ENCODE results near the gene TSPAN9. TPM values are rescaled to one million over a fixed set of nuclear protein-coding genes. Genes with fewer than 3 reads are reported as not detected.

Gene TSPAN9
- total and polyA plus RNA-seq, 4 donors: 17.4 to 62.9 (median 34.2) TPM

- DNase-seq (ENCODE audit: low spot score): no peak
- H3K4me1 ChIP-seq (ENCODE audit: control insufficient read depth in 4 of 4, insufficient read depth in 4 of 4, low read length in 3 of 4): peaks cover 30 to 73% (median 66%) of the 10 kb centered on the region in 4 donors
- H3K36me3 ChIP-seq (ENCODE audit: control insufficient read depth in 4 of 4, insufficient read depth in 3 of 4, low read depth in 1 of 4, low read length in 3 of 4): no peaks in the 10 kb centered on the region
- TF ChIP-seq ATF3 (IDR thresholded peaks at IDR 0.05) (no peak), YY1 (IDR thresholded peaks at IDR 0.05) (no peak), MAX (IDR thresholded peaks at IDR 0.05) (no peak), CTCF (IDR thresholded peaks at IDR 0.05; ENCODE audit: low read depth, low read length, missing input control) (no peak), FOXA1 (IDR thresholded peaks at IDR 0.05) (no peak), HNF4G (IDR thresholded peaks at IDR 0.05) (no peak), HNF4A (conservative IDR thresholded peaks at IDR 0.05) (no peak), FOXA2 (IDR thresholded peaks at IDR 0.05) (no peak), GABPA (IDR thresholded peaks at IDR 0.05 in 1 of 2, conservative IDR thresholded peaks at IDR 0.05 in 1 of 2) (no peak), ZBTB33 (IDR thresholded peaks at IDR 0.05) (no peak), TAF1 (conservative IDR thresholded peaks at IDR 0.05) (no peak), EGR1 (IDR thresholded peaks at IDR 0.05; ENCODE audit: low read depth in 2 of 2) (no peak), REST (IDR thresholded peaks at IDR 0.05) (no peak), NR2F2 (IDR thresholded peaks at IDR 0.05) (no peak)
- H3K9me3 ChIP-seq (ENCODE audit: control insufficient read depth in 4 of 4, low read length in 3 of 4): no peaks in the 10 kb centered on the region
- peak overlapping the region; percentile 10 to 68 for H3K27ac ChIP-seq (ENCODE audit: low read depth in 1 of 2, low read length in 2 of 2)
- 78% methylated on average over 14 of the region's 14 CpGs for WGBS
- H3K27me3 ChIP-seq (ENCODE audit: control insufficient read depth in 4 of 4, insufficient read depth in 4 of 4, low read length in 3 of 4): no peaks in the 10 kb centered on the region
- H3K9ac ChIP-seq (ENCODE audit: low read depth in 1 of 2, low read length in 2 of 2): no peak overlapping the region
- no peak overlapping the region for H3K4me3 ChIP-seq (ENCODE audit: low read depth in 1 of 3, low read length in 3 of 3)
Measured at GRCh38 chr12:3107071-3107583, 29.9 kb downstream of the TSPAN9 start.

- 89% methylated on average over 3 of the region's 3 CpGs for WGBS
- Histone ChIP-seq H3K4me3 (ENCODE audit: low read depth in 1 of 3, low read length in 3 of 3) (no peak overlapping the region), H3K27me3 (ENCODE audit: control insufficient read depth in 4 of 4, insufficient read depth in 4 of 4, low read length in 3 of 4) (no peaks in the 10 kb centered on the region), H3K27ac (ENCODE audit: low read depth in 1 of 2, low read length in 2 of 2) (peak overlapping the region; percentile 19 to 68), H3K9me3 (ENCODE audit: control insufficient read depth in 4 of 4, low read length in 3 of 4) (no peaks in the 10 kb centered on the region), H3K4me1 (ENCODE audit: control insufficient read depth in 4 of 4, insufficient read depth in 4 of 4, low read length in 3 of 4) (peaks cover 26 to 70% (median 64%) of the 10 kb centered on the region in 4 donors), H3K9ac (ENCODE audit: low read depth in 1 of 2, low read length in 2 of 2) (no peak overlapping the region), H3K36me3 (ENCODE audit: control insufficient read depth in 4 of 4, insufficient read depth in 3 of 4, low read depth in 1 of 4, low read length in 3 of 4) (no peaks in the 10 kb centered on the region)
- DNase-seq (ENCODE audit: low spot score): no peak
- no peak for TF ChIP-seq GABPA (IDR thresholded peaks at IDR 0.05 in 1 of 2, conservative IDR thresholded peaks at IDR 0.05 in 1 of 2)
Measured at GRCh38 chr12:3107954-3108353, 30.8 kb downstream of the TSPAN9 start.

All from liver (tissue), 9 donors.